HT1080 (cell line): ENCODE data around the gene BTBD16. TPM values are rescaled to one million over a fixed set of nuclear protein-coding genes. Genes with fewer than 3 reads are reported as not detected.

Experiments
- DNase-seq: peaks from one replicate; pipeline ENCODE4 v3.0.0-alpha.2; 2015; ENCODE audit warnings: low read depth
- small RNA-seq: library from RNA; depleted of rRNA; stranded (forward); fragments of <200 nt; gene quantifications from one replicate; pipeline ENCODE3, GENCODE V24; 2014
- total RNA-seq: library from RNA; depleted of rRNA; stranded (reverse); fragments of >200 nt; shearing (Covaris generic); gene quantifications from 2 replicates; pipeline ENCODE4 v1.2.3, GENCODE V29; 2014; rRNA removed

Gene BTBD16
- total RNA-seq, 1 experiment from 2014 or later: not detected

- DNase-seq: no peak
These were observed 92.2 kb downstream of the BTBD16 start for GRCh38 chr10:122363311-122363710.

GRCh38 chr10:122363722-122364463 lies 92.8 kb downstream of the BTBD16 start:
- no peak for DNase-seq

GRCh38 chr10:122368502-122369254 lies 97.6 kb downstream of the BTBD16 start:
- DNase-seq: no peak

- DNase-seq: no peak
These were observed 102.0 kb downstream of the BTBD16 start for GRCh38 chr10:122373108-122373507.

- no peak for DNase-seq
These were observed 102.6 kb downstream of the BTBD16 start for GRCh38 chr10:122373721-122374120.

GRCh38 chr10:122374237-122374858 lies 103.3 kb downstream of the BTBD16 start, which contains the start of gene PLEKHA1:
TSS of gene PLEKHA1 (plus strand) at chr10:122374708. CDS start at chr10:122393201, 18,493 bp downstream.
- peak; percentile 96 for DNase-seq

- peak; percentile 63 for DNase-seq
These were observed 104.0 kb downstream of the BTBD16 start for GRCh38 chr10:122374859-122375678.

- DNase-seq: no peak
These were observed 104.6 kb downstream of the BTBD16 start for GRCh38 chr10:122375679-122376160.

GRCh38 chr10:122376364-122376961 lies 105.4 kb downstream of the BTBD16 start:
- no peak for DNase-seq

- DNase-seq: no peak
These were observed 107.9 kb downstream of the BTBD16 start for GRCh38 chr10:122379041-122379440.

GRCh38 chr10:122379537-122379936 lies 108.4 kb downstream of the BTBD16 start:
- no peak for DNase-seq

GRCh38 chr10:122380703-122381102 lies 109.6 kb downstream of the BTBD16 start:
- no peak for DNase-seq

GRCh38 chr10:122381680-122382079 lies 110.6 kb downstream of the BTBD16 start:
- DNase-seq: no peak

- DNase-seq: no peak
These were observed 115.4 kb downstream of the BTBD16 start for GRCh38 chr10:122386514-122386913.

GRCh38 chr10:122387572-122387971 lies 116.5 kb downstream of the BTBD16 start:
- no peak for DNase-seq

Small RNAs within 50 kb of the gene (small RNA-seq; reads per million reads assigned to genes)
- gene RNU6-728P: not detected

Other genes starting within 250 kb of the BTBD16 start
- gene PLEKHA1, start 103.4 kb downstream of the BTBD16 start, total RNA-seq: 3.6 and 8.2 TPM in 2 replicates
- not detected in 2 replicates for gene ARMS2, start 183.4 kb downstream of the BTBD16 start, total RNA-seq
- gene HTRA1, start 190.3 kb downstream of the BTBD16 start, total RNA-seq: 39.4 and 41.7 TPM in 2 replicates